IgD-negative memory B cell (primary cell): Measurements from ENCODE around the gene MET. TPM values are rescaled to one million over a fixed set of nuclear protein-coding genes. Genes with fewer than 3 reads are reported as not detected.

Source experiments
- H3K27ac Mint-ChIP-seq, 3 donors: one replicate each; pipeline ENCODE4 v1.8.0; 2020 to 2022; ENCODE audit warnings: mild to moderate bottlenecking in 3 of 3, mixed read lengths in 3 of 3, moderate library complexity in 1 of 3
- H3K27me3 Mint-ChIP-seq: one replicate; pipeline ENCODE4 v1.8.0; 2021; ENCODE audit warnings: mixed read lengths
- H3K36me3 Mint-ChIP-seq: one replicate; pipeline ENCODE4 v1.8.0; 2020; ENCODE audit warnings: mild to moderate bottlenecking, mixed read lengths
- H3K4me1 Mint-ChIP-seq, 3 donors: one replicate each; pipeline ENCODE4 v1.8.0; 2020 to 2022; ENCODE audit warnings: mixed read lengths in 3 of 3, mild to moderate bottlenecking in 1 of 3
- H3K4me3 Mint-ChIP-seq, 4 donors: one replicate each; pipeline ENCODE4 v1.8.0; 2020 to 2022; ENCODE audit warnings: mild to moderate bottlenecking in 4 of 4, mixed read lengths in 4 of 4, moderate library complexity in 3 of 4
- H3K9me3 Mint-ChIP-seq, 3 donors: one replicate each; pipeline ENCODE4 v1.8.0; 2020 to 2021; ENCODE audit warnings: mixed read lengths in 3 of 3, mild to moderate bottlenecking in 1 of 3
- polyA plus RNA-seq: library from polyadenylated mRNA; unstranded; fragments of 300-500 nt; fragmentation: Illumina TruSeq; gene quantifications from one replicate; pipeline ENCODE4 v1.2.3, GENCODE V29; 2021

The MET gene
- polyA plus RNA-seq, 1 donor from 2014 or later: not detected

DNA sequence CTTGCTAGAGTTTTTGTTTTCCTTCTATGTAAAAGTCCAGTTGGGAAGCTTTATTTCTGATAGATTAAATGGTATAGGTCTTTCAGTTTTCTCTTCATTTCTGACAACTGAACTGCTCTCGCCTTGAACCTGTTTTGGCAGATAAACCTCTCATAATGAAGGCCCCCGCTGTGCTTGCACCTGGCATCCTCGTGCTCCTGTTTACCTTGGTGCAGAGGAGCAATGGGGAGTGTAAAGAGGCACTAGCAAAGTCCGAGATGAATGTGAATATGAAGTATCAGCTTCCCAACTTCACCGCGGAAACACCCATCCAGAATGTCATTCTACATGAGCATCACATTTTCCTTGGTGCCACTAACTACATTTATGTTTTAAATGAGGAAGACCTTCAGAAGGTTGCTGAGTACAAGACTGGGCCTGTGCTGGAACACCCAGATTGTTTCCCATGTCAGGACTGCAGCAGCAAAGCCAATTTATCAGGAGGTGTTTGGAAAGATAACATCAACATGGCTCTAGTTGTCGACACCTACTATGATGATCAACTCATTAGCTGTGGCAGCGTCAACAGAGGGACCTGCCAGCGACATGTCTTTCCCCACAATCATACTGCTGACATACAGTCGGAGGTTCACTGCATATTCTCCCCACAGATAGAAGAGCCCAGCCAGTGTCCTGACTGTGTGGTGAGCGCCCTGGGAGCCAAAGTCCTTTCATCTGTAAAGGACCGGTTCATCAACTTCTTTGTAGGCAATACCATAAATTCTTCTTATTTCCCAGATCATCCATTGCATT is 27.1 kb downstream of the MET start:
- Mint-ChIP-seq H3K27ac (no peak overlapping the region), H3K36me3 (no peaks in the 10 kb centered on the region), H3K4me1 (no peaks in the 10 kb centered on the region), H3K4me3 (no peak overlapping the region), H3K9me3 (no peaks in the 10 kb centered on the region), H3K27me3 (peaks cover 37% of the 10 kb centered on the region)

GRCh38 chr7:116699722-116700120 is 27.7 kb downstream of the MET start:
- no peak overlapping the region for H3K27ac Mint-ChIP-seq
- H3K9me3 Mint-ChIP-seq: no peaks in the 10 kb centered on the region
- H3K4me1 Mint-ChIP-seq: no peaks in the 10 kb centered on the region
- no peak overlapping the region for H3K4me3 Mint-ChIP-seq
- H3K36me3 Mint-ChIP-seq: no peaks in the 10 kb centered on the region
- peaks cover 38% of the 10 kb centered on the region for H3K27me3 Mint-ChIP-seq

GRCh38 chr7:116702046-116702785 is 30.2 kb downstream of the MET start:
- Mint-ChIP-seq H3K27ac (peak overlapping the region in 1 of 3 donors; percentile 5), H3K9me3 (no peaks in the 10 kb centered on the region), H3K36me3 (no peaks in the 10 kb centered on the region), H3K4me1 (no peaks in the 10 kb centered on the region), H3K27me3 (peaks cover 25% of the 10 kb centered on the region), H3K4me3 (no peak overlapping the region)

DNA sequence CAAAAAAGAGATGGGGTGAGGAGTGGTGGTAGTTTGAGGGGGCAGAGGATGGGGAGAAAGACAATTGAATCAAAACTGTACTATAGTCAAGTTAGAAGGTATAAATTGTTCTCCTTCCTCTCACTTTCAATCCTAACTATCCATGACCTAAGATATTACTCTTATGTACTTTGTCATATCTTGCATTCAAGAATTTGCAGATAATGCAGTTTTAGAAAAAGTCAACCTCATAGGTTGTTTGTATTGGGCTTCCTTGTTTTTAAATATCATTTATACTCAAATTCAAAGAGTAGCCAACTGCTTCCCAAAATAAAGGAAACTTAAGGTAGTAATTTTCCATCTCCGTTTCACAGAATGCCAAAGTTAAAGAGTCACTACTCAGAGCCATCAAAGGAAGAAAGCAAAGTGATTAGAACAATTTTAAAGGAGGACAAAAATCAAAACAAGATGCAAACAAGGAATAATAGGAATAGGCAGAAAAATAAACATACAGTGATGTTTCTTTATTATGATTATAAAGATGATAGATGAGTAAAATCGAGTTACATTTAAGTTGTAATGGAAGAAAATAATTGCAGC is 32.7 kb downstream of the MET start:
- Mint-ChIP-seq H3K9me3 (no peaks in the 10 kb centered on the region), H3K4me3 (no peak overlapping the region), H3K4me1 (no peaks in the 10 kb centered on the region), H3K36me3 (no peaks in the 10 kb centered on the region), H3K27ac (no peak overlapping the region), H3K27me3 (peaks cover 18% of the 10 kb centered on the region)

- Mint-ChIP-seq H3K4me1 (no peaks in the 10 kb centered on the region), H3K9me3 (no peaks in the 10 kb centered on the region), H3K27me3 (peaks cover 13% of the 10 kb centered on the region), H3K36me3 (no peaks in the 10 kb centered on the region), H3K4me3 (no peak overlapping the region), H3K27ac (no peak overlapping the region)
Observed at GRCh38 chr7:116705419-116705818, 33.4 kb downstream of the MET start.

GRCh38 chr7:116706668-116707126 is 34.7 kb downstream of the MET start:
- Mint-ChIP-seq H3K4me3 (no peak overlapping the region), H3K4me1 (no peaks in the 10 kb centered on the region), H3K9me3 (no peaks in the 10 kb centered on the region), H3K27me3 (peaks cover 13% of the 10 kb centered on the region), H3K27ac (no peak overlapping the region), H3K36me3 (no peaks in the 10 kb centered on the region)

- no peaks in the 10 kb centered on the region for H3K36me3 Mint-ChIP-seq
- H3K4me3 Mint-ChIP-seq: no peak overlapping the region
- no peaks in the 10 kb centered on the region for H3K9me3 Mint-ChIP-seq
- no peaks in the 10 kb centered on the region for H3K4me1 Mint-ChIP-seq
- peaks cover 19% of the 10 kb centered on the region for H3K27me3 Mint-ChIP-seq
- H3K27ac Mint-ChIP-seq: no peak overlapping the region
Observed at GRCh38 chr7:116707289-116707688, 35.3 kb downstream of the MET start.

DNA sequence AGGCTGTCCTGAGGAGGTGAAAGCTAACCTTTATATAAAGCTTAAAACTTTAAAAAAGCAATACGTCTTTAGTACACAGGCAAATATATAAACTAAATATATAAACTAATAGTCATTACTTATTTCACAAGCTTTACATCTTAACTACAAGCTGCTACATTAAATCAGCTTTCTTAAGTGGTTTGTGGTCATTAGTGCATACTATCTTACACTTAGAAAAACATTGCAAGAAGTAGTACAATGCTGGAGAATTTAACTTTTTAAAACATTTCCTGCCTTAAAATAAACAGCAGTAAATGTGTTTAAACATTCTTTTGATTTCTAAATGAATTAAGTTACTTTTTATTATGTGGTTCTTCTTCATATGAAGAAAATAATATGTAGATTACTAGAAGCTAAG is 36.3 kb downstream of the MET start:
- Mint-ChIP-seq H3K4me1 (no peaks in the 10 kb centered on the region), H3K36me3 (no peaks in the 10 kb centered on the region), H3K27me3 (peaks cover 17% of the 10 kb centered on the region), H3K9me3 (no peaks in the 10 kb centered on the region), H3K4me3 (no peak overlapping the region), H3K27ac (no peak overlapping the region)

DNA sequence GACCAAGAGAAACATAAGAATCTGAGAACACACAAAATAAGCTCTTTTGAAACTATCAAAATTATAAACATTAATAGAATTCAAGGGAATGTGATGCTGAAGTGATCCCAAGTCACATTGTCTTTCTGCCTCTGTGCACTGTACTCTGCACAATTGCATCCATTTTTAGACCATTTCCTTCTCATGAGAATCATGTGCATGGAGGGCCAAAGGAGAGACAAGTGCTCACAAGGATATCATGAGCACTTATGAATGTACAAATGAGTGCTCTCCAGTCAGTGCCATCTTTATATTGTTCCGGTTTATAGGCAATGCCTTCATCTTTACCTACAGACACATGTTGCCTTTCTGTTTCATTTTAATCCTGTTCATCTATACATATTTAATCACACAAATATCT is 36.9 kb downstream of the MET start:
- Mint-ChIP-seq H3K9me3 (no peaks in the 10 kb centered on the region), H3K27ac (no peak overlapping the region), H3K27me3 (peaks cover 17% of the 10 kb centered on the region), H3K4me3 (no peak overlapping the region), H3K36me3 (no peaks in the 10 kb centered on the region), H3K4me1 (no peaks in the 10 kb centered on the region)

GRCh38 chr7:116709336-116709735 is 37.3 kb downstream of the MET start:
- Mint-ChIP-seq H3K9me3 (no peaks in the 10 kb centered on the region), H3K4me3 (no peak overlapping the region), H3K36me3 (no peaks in the 10 kb centered on the region), H3K27ac (no peak overlapping the region), H3K27me3 (peaks cover 19% of the 10 kb centered on the region), H3K4me1 (no peaks in the 10 kb centered on the region)

DNA sequence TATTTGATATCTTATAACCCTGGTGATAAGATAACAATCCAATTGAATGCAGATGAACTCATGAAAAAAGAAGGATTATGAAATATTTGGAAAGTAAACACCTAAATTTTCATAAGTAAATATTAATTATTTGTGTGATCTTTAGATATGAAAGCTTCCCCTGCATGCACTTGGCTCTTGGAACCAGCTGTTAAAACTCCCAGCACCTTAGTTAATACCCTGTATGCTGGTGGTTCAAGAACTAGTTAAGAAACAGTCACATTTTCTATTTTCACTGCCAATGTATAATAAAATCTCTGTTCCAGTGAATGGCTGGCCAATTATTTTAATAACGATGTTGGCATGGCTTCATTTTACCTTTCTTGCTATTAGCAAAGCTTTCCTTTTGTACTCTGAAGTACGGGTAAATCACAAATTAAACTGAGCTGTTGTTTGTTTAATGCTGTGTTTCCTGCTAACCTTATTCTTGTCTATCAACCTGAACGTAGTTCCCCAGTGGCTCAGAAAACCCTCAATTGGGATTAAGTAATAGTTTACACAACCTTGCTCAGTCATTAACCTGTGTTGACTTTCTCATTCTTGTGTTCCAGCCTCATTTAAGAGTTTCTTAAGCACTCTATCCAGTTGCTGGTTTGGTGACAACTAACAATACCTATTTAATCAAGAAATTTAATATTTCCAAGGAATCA is 38.9 kb downstream of the MET start:
- H3K9me3 Mint-ChIP-seq: no peaks in the 10 kb centered on the region
- H3K36me3 Mint-ChIP-seq: no peaks in the 10 kb centered on the region
- peaks cover 17% of the 10 kb centered on the region for H3K27me3 Mint-ChIP-seq
- no peak overlapping the region for H3K27ac Mint-ChIP-seq
- no peak overlapping the region for H3K4me3 Mint-ChIP-seq
- no peaks in the 10 kb centered on the region for H3K4me1 Mint-ChIP-seq

DNA sequence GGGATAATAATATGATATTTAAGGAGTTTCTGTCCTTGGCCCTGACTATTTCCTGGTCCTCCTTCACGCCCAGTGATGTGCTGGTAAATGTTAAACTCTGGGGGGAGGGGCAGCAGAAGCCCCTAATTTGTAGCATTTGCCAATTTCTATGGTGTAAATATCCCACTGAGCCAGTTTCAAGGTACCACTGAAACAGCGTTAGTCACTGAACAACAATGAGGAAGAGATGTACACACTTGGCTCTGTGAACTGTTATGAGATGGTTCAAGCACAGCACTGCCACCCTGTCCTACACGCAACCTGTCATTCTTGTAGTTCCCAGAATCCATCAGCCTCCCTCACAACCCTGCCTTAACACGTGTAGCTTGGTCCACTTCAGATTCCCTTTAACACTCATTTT is 39.8 kb downstream of the MET start:
- peak overlapping the region in 1 of 4 donors; percentile 47 for H3K4me3 Mint-ChIP-seq
- H3K9me3 Mint-ChIP-seq: no peaks in the 10 kb centered on the region
- H3K4me1 Mint-ChIP-seq: peaks cover 0 to 2% (median 1%) of the 10 kb centered on the region in 3 donors
- no peaks in the 10 kb centered on the region for H3K36me3 Mint-ChIP-seq
- H3K27ac Mint-ChIP-seq: no peak overlapping the region
- H3K27me3 Mint-ChIP-seq: peaks cover 16% of the 10 kb centered on the region

DNA sequence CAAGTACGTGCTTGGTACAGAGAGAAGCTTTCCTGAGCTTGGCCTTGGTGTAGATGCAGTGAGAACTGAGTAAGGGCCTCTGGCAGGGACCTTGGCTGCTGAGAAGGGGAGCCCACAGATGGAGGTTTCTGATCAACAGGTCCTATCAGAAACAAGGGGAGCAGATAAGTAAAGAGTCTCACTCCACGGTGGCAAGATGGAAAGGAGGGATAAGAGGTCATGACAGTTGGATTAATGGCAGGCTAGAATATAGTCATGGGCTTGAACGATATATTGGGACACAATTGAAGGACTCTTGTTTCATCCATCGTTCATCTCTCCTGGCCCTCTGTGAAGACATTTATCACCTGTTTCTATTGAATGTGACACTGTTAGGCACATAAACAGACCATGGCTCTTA is 41.5 kb downstream of the MET start:
- Mint-ChIP-seq H3K9me3 (no peaks in the 10 kb centered on the region), H3K27ac (no peak overlapping the region), H3K4me1 (peaks cover 0 to 2% (median 1%) of the 10 kb centered on the region in 3 donors), H3K36me3 (no peaks in the 10 kb centered on the region), H3K27me3 (peaks cover 17% of the 10 kb centered on the region), H3K4me3 (no peak overlapping the region)

- Mint-ChIP-seq H3K9me3 (no peaks in the 10 kb centered on the region), H3K4me3 (no peak overlapping the region), H3K36me3 (no peaks in the 10 kb centered on the region), H3K27me3 (peaks cover 17% of the 10 kb centered on the region), H3K27ac (no peak overlapping the region), H3K4me1 (peaks cover 0 to 2% (median 1%) of the 10 kb centered on the region in 3 donors)
Observed at GRCh38 chr7:116713918-116714317, 41.9 kb downstream of the MET start.

- no peak overlapping the region for H3K27ac Mint-ChIP-seq
- H3K27me3 Mint-ChIP-seq: peaks cover 13% of the 10 kb centered on the region
- H3K4me1 Mint-ChIP-seq: peaks cover 0 to 2% (median 1%) of the 10 kb centered on the region in 3 donors
- H3K9me3 Mint-ChIP-seq: no peaks in the 10 kb centered on the region
- H3K4me3 Mint-ChIP-seq: no peak overlapping the region
- no peaks in the 10 kb centered on the region for H3K36me3 Mint-ChIP-seq
Observed at GRCh38 chr7:116715077-116715476, 43.1 kb downstream of the MET start.
